Trophoblast cell (in vitro differentiated cells and primary cell): ENCODE results near the gene ROBO1.

ENCODE experiments used
- DNase-seq, 2 donors: peaks; one replicate each; pipeline ENCODE4 v3.0.0-alpha.2; 2016
- H2AFZ ChIP-seq: 2 replicates; pipeline ENCODE4 v1.6.1; 2013; ENCODE audit warnings: low read length, moderate library complexity, mild to moderate bottlenecking; ENCODE audit not compliant: insufficient read depth, poor library complexity
- H2AK5ac ChIP-seq: 2 replicates; pipeline ENCODE4 v1.6.1; 2013; ENCODE audit warnings: mild to moderate bottlenecking, low read length
- H2BK120ac ChIP-seq: 2 replicates; pipeline ENCODE4 v1.6.1; 2013; ENCODE audit warnings: low read length, mild to moderate bottlenecking, moderate library complexity; ENCODE audit not compliant: insufficient read depth, poor library complexity
- H2BK12ac ChIP-seq: 2 replicates; pipeline ENCODE4 v1.6.1; 2013; ENCODE audit warnings: mild to moderate bottlenecking, low read length, moderate library complexity
- H2BK5ac ChIP-seq: 2 replicates; pipeline ENCODE4 v1.6.1; 2013; ENCODE audit warnings: low read length, low read depth, moderate library complexity, mild to moderate bottlenecking; ENCODE audit not compliant: poor library complexity
- H3K14ac ChIP-seq: 2 replicates; pipeline ENCODE4 v1.6.1; 2013; ENCODE audit warnings: mild to moderate bottlenecking, low read length
- H3K18ac ChIP-seq: 2 replicates; pipeline ENCODE4 v1.6.1; 2013; ENCODE audit warnings: mild to moderate bottlenecking, low read length
- H3K23ac ChIP-seq: 2 replicates; pipeline ENCODE4 v1.6.1; 2013; ENCODE audit warnings: low read length
- H3K27ac ChIP-seq: 2 replicates; pipeline ENCODE4 v1.5.1; 2013; ENCODE audit warnings: low read depth, mild to moderate bottlenecking, inconsistent platforms, low read length, moderate library complexity
- H3K27me3 ChIP-seq: 2 replicates; pipeline ENCODE4 v1.6.1; 2013; ENCODE audit warnings: inconsistent platforms, mild to moderate bottlenecking, low read length, moderate library complexity; ENCODE audit not compliant: insufficient read depth
- H3K36me3 ChIP-seq, 2 experiments: 1 replicate in 1 of 2; 2 replicates in 1 of 2; pipeline ENCODE4 v1.6.1; 2013; ENCODE audit warnings: low read length in 2 of 2, mild to moderate bottlenecking in 2 of 2, moderate library complexity in 1 of 2; ENCODE audit not compliant: insufficient read depth in 2 of 2, control insufficient read depth in 1 of 2
- H3K4ac ChIP-seq: 2 replicates; pipeline ENCODE4 v1.6.1; 2013; ENCODE audit warnings: low read depth, mild to moderate bottlenecking, low read length, moderate library complexity
- H3K4me1 ChIP-seq, 2 experiments: 1 replicate in 1 of 2; 2 replicates in 1 of 2; pipeline ENCODE4 v1.6.1; 2013; ENCODE audit warnings: low read length in 2 of 2, mild to moderate bottlenecking in 2 of 2, moderate library complexity in 1 of 2; ENCODE audit not compliant: insufficient read depth in 2 of 2, control insufficient read depth in 1 of 2
- H3K4me2 ChIP-seq: 2 replicates; pipeline ENCODE4 v1.6.1; 2013; ENCODE audit warnings: inconsistent platforms, mild to moderate bottlenecking, low read length, moderate library complexity
- H3K4me3 ChIP-seq: 2 replicates; pipeline ENCODE4 v1.5.1; 2013; ENCODE audit warnings: mild to moderate bottlenecking, low read depth, low read length, inconsistent platforms
- H3K79me1 ChIP-seq: one replicate; pipeline ENCODE4 v1.6.1; 2013; ENCODE audit warnings: low read length
- H3K79me2 ChIP-seq: 2 replicates; pipeline ENCODE4 v1.6.1; 2013; ENCODE audit warnings: low read length, mild to moderate bottlenecking; ENCODE audit not compliant: control insufficient read depth, insufficient read depth, poor library complexity
- H3K9ac ChIP-seq: 2 replicates; pipeline ENCODE4 v1.6.1; 2013; ENCODE audit warnings: mild to moderate bottlenecking, low read length
- H3K9me3 ChIP-seq: 2 replicates; pipeline ENCODE4 v1.6.1; 2013; ENCODE audit warnings: low read depth, mild to moderate bottlenecking, control low read depth, inconsistent platforms, low read length; ENCODE audit not compliant: insufficient read depth
- H4K12ac ChIP-seq: 2 replicates; pipeline ENCODE4 v1.6.1; 2013; ENCODE audit warnings: low read depth, mild to moderate bottlenecking, low read length, moderate library complexity
- H4K8ac ChIP-seq: 2 replicates; pipeline ENCODE4 v1.6.1; 2013; ENCODE audit warnings: low read depth, mild to moderate bottlenecking, low read length, moderate library complexity
- H4K91ac ChIP-seq: one replicate; pipeline ENCODE4 v1.6.1; 2013; ENCODE audit warnings: low read depth, mild to moderate bottlenecking, low read length, moderate library complexity
- WGBS: extraction: QIAGEN DNeasy Blood & Tissue Kit; methylation state at CpG from one replicate; pipeline ENCODE4 v1.1.7; 2013; ENCODE audit warnings: missing lambda C conversion rate; ENCODE audit not compliant: insufficient read length, insufficient coverage; ENCODE audit errors: extremely low coverage; 5-methylcytosine and 5-hydroxymethylcytosine counted together

The ROBO1 gene

GRCh38 chr3:79103307-79103706 is 664.5 kb downstream of the ROBO1 start:
- Histone ChIP-seq H3K23ac (no peak overlapping the region), H3K4me1 (no peaks in the 10 kb centered on the region), H3K4ac (no peak overlapping the region), H3K4me2 (no peak overlapping the region), H3K9me3 (no peaks in the 10 kb centered on the region), H3K9ac (no peak overlapping the region), H3K18ac (no peak overlapping the region), H3K27me3 (no peaks in the 10 kb centered on the region), H3K14ac (no peak overlapping the region), H3K36me3 (no peaks in the 10 kb centered on the region), H3K4me3 (no peak overlapping the region), H3K79me2 (no peaks in the 10 kb centered on the region), H2AFZ (no peak overlapping the region), H2BK12ac (no peak overlapping the region), H3K79me1 (no peaks in the 10 kb centered on the region), H2AK5ac (no peak overlapping the region), H4K12ac (no peak overlapping the region), H2BK120ac (no peak overlapping the region), H3K27ac (no peak overlapping the region), H4K91ac (no peak overlapping the region), H4K8ac (no peak overlapping the region), H2BK5ac (no peak overlapping the region)
- no peak for DNase-seq
- WGBS, result no CpG with 5 or more reads among the region's 5 CpGs

- Histone ChIP-seq H3K14ac (no peak overlapping the region), H4K12ac (no peak overlapping the region), H3K4me2 (no peak overlapping the region), H3K4me1 (no peaks in the 10 kb centered on the region), H3K23ac (no peak overlapping the region), H3K4me3 (no peak overlapping the region), H4K8ac (no peak overlapping the region), H3K4ac (no peak overlapping the region), H2AK5ac (no peak overlapping the region), H2BK12ac (no peak overlapping the region), H3K36me3 (no peaks in the 10 kb centered on the region), H2BK5ac (no peak overlapping the region), H2BK120ac (no peak overlapping the region), H3K27me3 (no peaks in the 10 kb centered on the region), H3K79me1 (no peaks in the 10 kb centered on the region), H3K9ac (no peak overlapping the region), H3K9me3 (no peaks in the 10 kb centered on the region), H3K27ac (no peak overlapping the region), H3K18ac (no peak overlapping the region), H3K79me2 (no peaks in the 10 kb centered on the region), H2AFZ (no peak overlapping the region), H4K91ac (no peak overlapping the region)
- no peak for DNase-seq
- no CpG with 5 or more reads among the region's 1 CpG for WGBS
These were observed 669.7 kb downstream of the ROBO1 start for GRCh38 chr3:79097964-79098660.

GRCh38 chr3:79094654-79095053 is 673.1 kb downstream of the ROBO1 start:
- Histone ChIP-seq H3K79me2 (no peaks in the 10 kb centered on the region), H3K18ac (no peak overlapping the region), H3K14ac (no peak overlapping the region), H3K4me2 (no peak overlapping the region), H3K4me1 (no peaks in the 10 kb centered on the region), H2BK12ac (no peak overlapping the region), H4K12ac (no peak overlapping the region), H3K79me1 (no peaks in the 10 kb centered on the region), H2AK5ac (no peak overlapping the region), H2BK120ac (no peak overlapping the region), H3K4ac (no peak overlapping the region), H2BK5ac (no peak overlapping the region), H4K91ac (no peak overlapping the region), H3K36me3 (no peaks in the 10 kb centered on the region), H3K9me3 (no peaks in the 10 kb centered on the region), H3K9ac (no peak overlapping the region), H2AFZ (no peak overlapping the region), H3K27ac (no peak overlapping the region), H4K8ac (no peak overlapping the region), H3K23ac (no peak overlapping the region), H3K27me3 (no peaks in the 10 kb centered on the region), H3K4me3 (no peak overlapping the region)
- DNase-seq, result no peak

- H3K27ac ChIP-seq, result no peak overlapping the region
- H4K91ac ChIP-seq, result no peak overlapping the region
- H3K9me3 ChIP-seq, result no peaks in the 10 kb centered on the region
- no peaks in the 10 kb centered on the region for H3K79me1 ChIP-seq
- no peak overlapping the region for H4K12ac ChIP-seq
- H2AFZ ChIP-seq, result no peak overlapping the region
- no peaks in the 10 kb centered on the region for H3K27me3 ChIP-seq
- H3K4me3 ChIP-seq, result no peak overlapping the region
- no peak overlapping the region for H3K23ac ChIP-seq
- H3K79me2 ChIP-seq, result no peaks in the 10 kb centered on the region
- H3K9ac ChIP-seq, result no peak overlapping the region
- no peaks in the 10 kb centered on the region for H3K36me3 ChIP-seq
- no peak overlapping the region for H2BK120ac ChIP-seq
- H3K18ac ChIP-seq, result no peak overlapping the region
- H2AK5ac ChIP-seq, result no peak overlapping the region
- no peaks in the 10 kb centered on the region for H3K4me1 ChIP-seq
- no peak overlapping the region for H3K4ac ChIP-seq
- WGBS, result no CpG with 5 or more reads among the region's 6 CpGs
- H4K8ac ChIP-seq, result no peak overlapping the region
- no peak overlapping the region for H2BK12ac ChIP-seq
- DNase-seq, result peak; percentile 49 to 86
- H3K4me2 ChIP-seq, result no peak overlapping the region
- H2BK5ac ChIP-seq, result no peak overlapping the region
- H3K14ac ChIP-seq, result no peak overlapping the region
These were observed 681.3 kb downstream of the ROBO1 start for GRCh38 chr3:79086514-79086913.
